GM19455 (cell line): ENCODE data around the gene MRPL41.
"Not testable (repeated sequence)": the region's sequence is repeated elsewhere in the genome, so short reads cannot be mapped to it uniquely, and the experiment has no call there.

Source experiments
- ATAC-seq: cut with Tn5 transposase; IDR thresholded peaks from one replicate; pipeline ENCODE4 v1.9.1; 2021; ENCODE audit not compliant: unreplicated experiment

MRPL41 gene

GRCh38 chr9:137581361-137582285 lies 29.9 kb downstream of the MRPL41 start:
- ATAC-seq = no peak

DNA sequence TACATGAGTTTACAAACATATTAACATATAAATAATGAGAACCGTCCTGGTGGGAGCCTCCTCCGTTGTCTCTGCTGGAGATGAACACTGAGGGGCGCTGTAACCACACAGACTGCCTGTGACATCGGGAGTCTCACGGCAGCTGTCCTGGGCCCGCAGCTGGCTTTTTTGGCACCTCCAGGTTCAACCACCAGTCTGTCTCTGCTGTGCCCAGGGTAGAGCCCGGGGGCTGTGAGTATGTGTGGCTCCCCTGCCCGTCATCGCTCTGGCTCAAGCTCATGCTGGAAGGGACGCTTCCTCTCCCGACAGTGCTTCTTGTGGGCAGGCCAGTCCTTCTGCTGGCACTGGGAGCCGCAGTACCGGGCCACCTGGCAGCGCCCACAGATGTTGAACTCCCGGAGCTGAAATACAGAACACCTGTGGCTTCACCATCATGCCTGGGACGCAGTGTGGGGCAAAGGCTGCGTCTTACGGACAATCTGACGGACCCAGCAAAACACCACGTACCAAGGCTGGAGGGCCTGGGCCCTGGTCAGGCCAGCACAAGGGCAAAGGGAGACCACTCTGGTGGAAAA lies 30.7 kb downstream of the MRPL41 start:
- ATAC-seq = no peak

- ATAC-seq = no peak
Observed at GRCh38 chr9:137583347-137583746, 31.7 kb downstream of the MRPL41 start.

GRCh38 chr9:137583957-137584356 lies 32.3 kb downstream of the MRPL41 start:
- no peak for ATAC-seq

- ATAC-seq = no peak
Observed at GRCh38 chr9:137586854-137587253, 35.2 kb downstream of the MRPL41 start.

- ATAC-seq = no peak
Observed at GRCh38 chr9:137588311-137588710, 36.6 kb downstream of the MRPL41 start.

GRCh38 chr9:137588891-137589290 lies 37.2 kb downstream of the MRPL41 start:
- ATAC-seq = no peak

DNA sequence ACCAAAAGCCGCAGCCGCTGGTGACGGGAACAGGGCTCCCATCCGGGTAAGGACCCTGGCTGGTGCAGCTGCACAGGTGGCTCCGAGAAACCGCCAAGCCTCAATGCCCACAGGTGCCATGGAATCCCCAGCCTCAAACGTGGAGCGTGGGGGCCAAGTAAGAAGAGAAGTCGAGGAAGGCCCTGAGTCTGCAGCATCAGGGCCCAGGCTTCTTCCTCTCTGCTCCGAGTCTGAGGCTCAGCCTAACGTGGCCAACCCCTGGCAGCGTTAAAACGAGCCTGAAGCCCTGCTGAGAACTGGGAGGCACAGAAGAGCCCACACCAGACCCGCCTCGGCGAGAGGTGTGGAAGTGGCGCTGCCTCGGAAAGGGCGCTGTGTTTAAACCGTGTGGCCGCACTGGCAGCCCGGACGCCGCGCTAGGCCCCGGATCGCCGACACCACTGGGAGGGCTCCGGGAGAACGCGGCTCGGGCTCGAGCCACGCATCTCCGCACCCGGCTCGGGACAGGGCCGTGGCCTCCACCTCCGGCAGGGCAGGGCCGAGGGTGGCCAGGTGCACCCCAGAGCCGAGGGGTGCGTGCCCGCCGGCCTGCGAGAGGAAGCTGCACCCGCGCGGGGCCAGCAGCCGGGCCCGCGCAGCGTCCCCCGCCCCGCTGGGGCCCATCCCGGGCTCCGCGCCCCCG lies 37.9 kb downstream of the MRPL41 start:
- peak; percentile 13 for ATAC-seq

DNA sequence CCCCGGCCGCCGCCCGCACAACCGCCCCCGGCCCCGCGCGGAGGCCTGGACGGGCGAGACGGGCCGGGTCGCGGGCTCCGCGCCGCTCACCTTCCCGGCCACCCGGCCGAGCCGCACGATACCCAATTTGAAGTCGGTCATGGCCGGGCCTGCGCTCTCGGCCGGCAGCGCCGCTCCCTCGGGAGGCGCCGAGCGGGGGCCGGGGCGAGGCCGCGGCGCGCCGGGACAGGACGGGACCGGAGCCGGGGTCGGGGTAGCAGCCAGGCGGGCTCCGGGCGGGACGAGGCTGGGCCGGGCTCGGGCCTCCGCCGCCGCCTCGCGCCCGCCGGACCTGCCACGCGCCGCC lies 38.4 kb downstream of the MRPL41 start:
- peak; percentile 21 for ATAC-seq

DNA sequence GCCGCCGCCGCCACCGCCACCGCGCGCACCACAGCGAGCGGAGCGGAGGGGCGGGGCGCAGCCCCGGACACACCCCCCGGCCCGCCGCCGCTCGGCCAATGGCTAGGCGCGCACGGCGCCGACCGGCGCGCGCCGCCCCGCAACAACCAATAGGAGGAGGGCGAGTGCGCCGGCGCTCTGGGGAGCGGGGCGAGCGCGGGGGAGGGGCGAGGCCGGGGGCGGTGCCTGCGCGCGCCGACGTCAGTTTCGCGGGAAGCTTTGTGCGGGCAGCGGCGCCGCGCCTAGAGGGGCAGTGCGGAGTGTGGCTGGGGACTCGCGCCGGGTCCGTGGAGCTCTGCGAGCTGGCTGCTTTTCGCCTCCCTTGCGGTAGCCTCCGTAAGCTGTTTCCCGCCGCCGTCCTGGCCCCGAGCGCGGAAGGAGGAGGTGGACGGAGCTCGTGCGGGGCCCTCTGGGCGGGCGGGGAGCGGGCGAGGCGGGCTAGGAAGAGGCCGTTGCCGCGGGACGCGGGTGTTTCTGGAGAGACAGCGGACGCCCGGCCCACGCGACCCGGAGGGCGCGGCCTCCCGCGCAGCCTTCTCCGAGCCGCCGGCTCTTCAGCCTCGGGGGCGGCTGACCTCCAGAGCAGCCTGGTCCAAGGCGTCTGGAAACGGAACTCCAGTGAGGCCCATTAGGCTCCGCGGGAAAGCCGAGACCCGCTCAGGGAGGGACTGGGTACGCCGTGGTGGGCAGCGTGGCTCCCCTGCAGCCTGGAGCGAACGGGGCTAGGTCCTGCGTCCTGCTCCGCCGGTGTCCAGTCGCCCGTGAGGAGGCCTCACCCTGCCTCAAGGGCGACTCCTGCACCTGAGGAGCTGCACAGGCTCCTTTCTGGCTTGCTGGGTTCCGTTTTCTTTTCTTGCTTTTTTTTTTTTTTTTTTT lies 39.0 kb downstream of the MRPL41 start, which contains the start of gene ZMYND19:
Gene ZMYND19 (minus strand): TSS at position 44 of the 915 bp plus-strand sequence. CDS start 249 bp downstream, outside the sequence.
- ATAC-seq = peak; percentile 75

DNA sequence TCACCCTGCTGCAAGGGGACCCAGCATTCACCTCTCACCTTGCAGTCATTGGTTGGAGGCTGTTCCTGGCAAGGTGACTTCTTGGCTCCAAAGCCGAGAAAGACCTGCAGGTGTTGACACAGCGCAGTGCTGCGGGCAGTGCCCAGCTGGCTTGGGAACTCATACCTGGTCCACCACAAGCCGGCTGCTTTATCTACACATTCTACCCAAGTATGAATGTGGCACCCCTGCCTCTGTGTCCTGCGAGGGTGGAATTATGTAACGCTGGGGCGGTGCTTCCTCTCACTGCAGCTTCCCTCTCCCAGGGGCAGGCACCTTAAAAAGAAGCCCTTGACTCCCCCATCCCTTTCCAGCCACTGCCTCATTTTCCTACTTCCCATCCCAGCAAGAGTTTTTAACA lies 41.1 kb downstream of the MRPL41 start:
- no peak for ATAC-seq

DNA sequence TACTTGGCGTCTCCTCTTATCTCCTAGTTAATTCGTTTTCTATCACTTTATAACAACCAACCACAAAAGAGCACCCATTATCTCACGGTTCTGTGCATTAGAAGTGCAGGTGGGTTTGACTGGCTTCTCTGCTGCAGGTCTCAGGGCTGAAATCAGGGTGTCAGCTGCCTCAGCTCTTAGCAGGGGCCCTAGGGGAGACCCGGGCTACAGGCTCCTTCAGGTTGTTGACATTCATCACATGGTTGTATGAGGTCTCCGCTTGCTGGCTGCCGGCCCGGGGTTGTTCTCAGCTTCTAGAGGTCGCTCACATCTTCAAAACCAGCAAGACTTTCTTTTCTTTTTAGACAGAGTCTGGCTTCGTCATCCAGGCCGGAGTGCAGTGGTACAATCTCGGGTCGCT lies 41.5 kb downstream of the MRPL41 start:
- no peak for ATAC-seq

- not testable (repeated sequence) for ATAC-seq
Observed at GRCh38 chr9:137596577-137596976, 44.9 kb downstream of the MRPL41 start.

DNA sequence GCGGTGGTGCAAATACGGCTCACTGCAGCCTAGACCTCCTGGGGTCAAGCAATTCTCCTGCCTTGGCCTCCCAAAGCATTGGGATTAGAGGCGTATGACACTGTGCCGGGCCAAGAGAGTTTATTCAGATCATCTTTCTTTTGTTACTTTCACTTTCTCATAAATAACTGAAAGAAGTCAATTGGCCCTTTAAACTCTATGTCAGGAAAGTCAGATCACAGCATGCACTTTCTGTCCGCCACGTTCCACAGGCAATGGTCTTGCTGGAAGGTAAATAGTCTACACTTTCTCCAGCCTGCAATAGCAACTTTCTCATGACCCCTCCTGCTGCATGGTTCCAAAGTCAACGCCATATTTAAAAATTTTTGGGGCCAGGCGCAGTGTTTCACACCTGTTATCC lies 47.3 kb downstream of the MRPL41 start:
- ATAC-seq = no peak
